DMS 273 (cell line): ENCODE measurements around the gene RGS6.

ENCODE experiments used
- DNase-seq: peaks from one replicate; lab custom pipeline; 2025; ENCODE audit not compliant: unreplicated experiment; lab: John Stamatoyannopoulos, UW

The RGS6 gene

DNA sequence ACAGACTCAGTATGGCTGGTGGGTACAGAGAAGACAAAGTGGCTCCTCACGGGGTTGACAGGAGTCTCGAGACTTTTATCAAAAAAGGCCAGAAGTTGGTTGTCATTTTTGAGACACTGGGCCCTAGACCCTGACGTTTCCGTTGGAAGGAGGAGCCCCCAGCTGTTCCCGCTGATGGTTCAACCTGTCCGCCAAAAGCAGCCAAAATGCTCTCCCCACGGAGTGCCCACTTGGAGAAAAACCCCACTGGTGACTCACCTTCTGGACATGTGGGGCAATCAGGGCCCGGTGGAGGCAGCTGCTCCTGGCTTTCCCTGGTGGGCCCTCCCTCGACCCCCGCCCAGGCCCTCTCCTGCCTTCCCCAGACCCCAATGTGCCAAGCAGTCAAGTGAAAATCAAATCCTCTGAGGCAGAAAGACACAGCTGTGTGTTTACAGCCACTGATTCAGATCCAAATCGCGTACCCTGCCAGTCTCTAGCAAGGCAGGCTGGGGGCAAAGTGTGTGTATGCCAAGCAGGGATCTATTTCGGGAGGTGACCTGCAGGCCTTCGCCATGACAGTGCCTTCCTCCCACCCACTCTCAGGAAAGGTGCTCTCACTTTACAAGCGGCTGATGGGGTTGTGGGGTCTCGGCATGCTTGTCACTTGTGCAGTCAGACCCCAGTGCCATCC, 614.3 kb downstream of the RGS6 start:
- DNase-seq = peak; percentile 46

DNA sequence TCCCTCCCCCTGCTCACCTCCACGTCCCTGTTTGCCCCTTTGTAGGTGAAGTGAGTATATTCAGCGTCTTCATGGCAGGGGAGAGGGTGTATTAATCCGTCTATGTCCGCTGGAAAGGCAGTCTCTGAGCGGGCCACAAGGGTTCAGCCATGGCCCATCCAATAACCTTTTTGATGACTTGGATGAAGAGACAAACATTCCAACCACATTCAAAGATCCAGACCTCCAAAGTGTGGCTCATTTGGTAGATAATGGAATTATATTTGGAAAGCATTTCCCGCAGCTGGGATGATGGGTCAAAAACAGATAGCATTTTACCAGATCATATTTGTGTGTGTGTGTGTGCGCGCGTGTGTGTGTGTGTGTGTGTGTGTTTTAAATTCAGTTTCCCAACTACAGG, 615.8 kb downstream of the RGS6 start:
- peak; percentile 12 for DNase-seq

DNA sequence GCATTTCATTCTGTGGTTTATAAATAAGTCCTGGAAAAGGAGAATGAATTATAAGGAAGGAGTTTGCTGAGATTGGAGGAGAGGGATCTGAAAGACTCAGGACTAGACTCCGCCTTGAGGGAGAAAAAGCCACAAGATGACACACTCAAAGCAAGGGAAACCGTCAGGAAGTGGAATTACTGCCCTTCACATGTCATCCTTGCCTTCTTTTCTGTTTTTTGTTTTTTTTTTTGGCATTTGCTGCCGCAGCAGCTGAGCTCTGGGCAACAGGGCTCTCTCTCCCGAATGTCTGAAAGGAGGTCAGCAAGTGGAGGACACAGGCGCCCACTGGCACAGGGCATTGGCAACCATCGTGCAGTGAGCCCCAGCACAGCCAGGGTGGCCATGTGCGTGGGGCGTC, 616.8 kb downstream of the RGS6 start:
- DNase-seq = no peak

DNA sequence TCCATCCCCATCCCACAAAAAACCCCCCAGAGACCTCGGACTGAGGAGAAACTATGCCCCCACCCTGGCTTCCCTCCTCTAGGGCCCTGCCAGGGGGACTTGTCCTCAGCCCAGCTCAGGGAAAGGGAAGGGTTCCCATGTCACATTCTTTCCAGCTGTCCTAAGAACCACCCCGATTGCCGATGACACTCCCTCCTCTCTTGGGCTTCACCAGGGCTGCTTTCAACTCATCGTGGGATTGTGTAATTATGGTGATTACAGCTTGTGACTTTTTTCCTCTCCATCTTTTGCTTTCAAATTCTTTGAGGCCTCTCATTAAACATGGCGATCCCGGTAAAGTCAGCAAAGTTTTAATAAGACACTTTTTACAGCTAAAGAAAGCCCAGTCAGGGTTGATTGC, 617.6 kb downstream of the RGS6 start:
- no peak for DNase-seq

GRCh38 chr14:72550513-72550912, 618.3 kb downstream of the RGS6 start:
- no peak for DNase-seq

DNA sequence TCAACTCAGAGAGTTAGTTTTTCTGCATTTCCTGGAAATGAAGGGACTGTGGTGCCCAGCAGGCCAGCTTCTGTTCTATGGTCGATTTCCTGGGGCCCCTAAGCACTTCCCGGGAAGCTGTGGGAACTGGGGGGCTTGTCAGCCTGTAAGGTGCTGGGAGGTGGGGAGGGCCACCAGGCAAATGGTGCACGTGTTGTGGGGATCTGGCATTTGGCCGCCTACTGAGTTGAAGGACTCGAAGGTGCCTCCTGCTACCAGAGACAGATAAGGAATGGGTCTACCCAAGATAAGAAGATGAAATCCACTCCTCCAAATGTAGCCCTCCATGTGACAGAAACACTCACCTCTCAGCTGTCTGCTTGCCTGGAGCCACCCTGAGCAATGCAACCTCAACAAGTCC, 620.0 kb downstream of the RGS6 start:
- DNase-seq = no peak

DNA sequence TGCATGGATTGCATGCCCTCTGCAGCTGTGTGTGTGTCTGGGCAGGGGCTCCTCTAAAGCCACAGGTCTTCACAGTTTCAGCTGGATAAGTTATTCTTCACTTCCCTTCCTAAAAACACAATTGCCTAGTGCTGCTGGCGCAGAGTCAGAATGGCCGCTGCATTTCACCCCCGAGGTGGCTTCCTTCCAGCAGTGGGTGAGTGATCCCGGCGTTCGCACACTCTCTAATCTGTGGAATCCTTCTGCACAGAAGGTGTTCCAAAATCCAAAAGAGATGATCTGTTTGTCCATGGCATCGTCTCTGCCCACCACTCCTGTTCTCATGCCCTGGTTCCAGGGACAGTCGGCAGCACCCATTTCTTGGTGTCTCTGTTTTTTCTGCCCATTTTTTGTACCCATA, 620.9 kb downstream of the RGS6 start:
- no peak for DNase-seq

- DNase-seq = no peak
Observed at GRCh38 chr14:72553656-72554055, 621.4 kb downstream of the RGS6 start.

DNA sequence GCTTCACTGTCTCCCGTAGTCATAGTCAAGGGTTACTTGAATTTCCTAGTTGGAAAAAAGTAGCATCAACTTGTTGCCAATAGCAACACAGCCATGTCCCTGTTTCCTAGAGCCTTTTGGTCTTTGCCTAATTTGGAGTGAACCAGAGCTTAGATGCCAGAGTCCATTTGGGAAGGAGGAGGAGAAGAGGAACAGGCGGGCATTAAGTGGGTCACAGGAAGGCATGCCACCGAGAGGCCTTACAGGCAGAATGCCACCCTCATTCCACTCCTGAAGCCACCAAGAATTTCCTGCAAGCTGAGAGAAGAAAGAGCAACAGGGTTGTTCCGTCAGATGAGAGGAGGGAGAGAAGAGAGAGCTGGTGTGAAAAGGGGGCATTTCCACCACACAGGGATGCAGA, 622.2 kb downstream of the RGS6 start:
- DNase-seq = no peak

DNA sequence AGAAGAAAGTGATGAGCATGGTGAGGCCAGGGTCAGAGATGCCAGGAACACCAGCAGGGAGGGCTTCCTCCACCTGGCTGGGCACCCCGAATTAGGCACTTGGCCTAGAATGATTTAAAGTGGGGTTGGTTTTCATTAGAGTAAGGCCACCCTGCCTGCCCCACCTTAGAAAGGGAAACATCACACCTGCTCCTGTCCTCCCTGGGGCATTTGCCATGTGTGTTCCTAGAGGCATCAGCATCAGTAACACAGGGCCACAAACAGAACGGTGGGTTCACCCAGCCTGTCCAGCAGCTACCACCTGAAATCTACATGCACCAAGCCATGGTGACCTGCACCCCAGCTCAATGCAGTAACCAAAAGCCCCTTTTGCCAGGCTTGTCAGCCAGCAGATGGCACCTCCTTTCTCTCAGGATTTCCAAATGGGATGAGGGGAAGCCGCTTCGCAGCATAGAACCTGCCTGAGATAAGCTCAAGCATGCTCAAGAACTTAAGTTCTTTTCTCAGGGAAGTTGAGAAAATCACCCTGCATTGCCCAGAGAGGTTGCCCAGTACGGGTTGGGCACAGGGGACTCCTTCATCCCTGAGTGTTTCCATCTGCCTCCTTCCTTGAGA, 622.9 kb downstream of the RGS6 start:
- DNase-seq = peak; percentile 38

DNA sequence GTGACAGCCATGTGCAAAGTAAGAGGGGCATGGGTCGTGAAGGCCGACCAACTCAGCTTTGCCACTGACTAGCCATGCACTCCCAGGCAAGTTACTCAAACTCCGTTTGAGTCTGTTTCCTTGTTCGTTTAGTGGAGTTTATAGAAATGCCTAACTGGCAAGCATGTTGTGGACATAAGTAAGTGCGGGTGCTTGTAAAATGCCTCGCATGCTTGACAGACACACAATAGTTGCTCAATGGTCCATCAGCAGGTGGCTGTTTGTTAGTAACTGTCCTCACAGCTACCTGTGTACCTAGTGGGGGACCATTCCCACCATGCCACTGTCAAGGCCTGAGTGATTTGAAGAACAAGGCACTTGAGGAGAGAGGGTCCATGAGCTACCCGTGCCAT, 623.4 kb downstream of the RGS6 start:
- no peak for DNase-seq

DNA sequence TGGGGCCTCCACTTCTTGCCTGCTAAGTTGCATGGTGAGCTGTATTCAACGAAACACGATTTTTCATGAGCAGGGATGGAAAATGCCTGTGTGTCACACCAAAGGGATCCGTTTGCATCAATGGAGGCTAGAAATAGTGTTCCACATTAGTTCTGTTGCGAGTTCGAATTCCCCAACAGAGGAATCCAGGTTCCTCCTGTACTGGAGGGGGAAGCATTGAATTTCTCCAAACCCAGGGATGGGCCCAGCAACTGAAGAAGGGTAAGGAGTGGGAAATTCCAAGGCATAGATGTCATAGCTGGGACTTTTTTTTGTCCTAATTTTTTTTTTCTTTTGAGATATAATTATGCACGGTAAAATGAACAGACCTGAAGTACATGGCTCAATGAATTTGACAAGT, 625.4 kb downstream of the RGS6 start:
- no peak for DNase-seq

DNA sequence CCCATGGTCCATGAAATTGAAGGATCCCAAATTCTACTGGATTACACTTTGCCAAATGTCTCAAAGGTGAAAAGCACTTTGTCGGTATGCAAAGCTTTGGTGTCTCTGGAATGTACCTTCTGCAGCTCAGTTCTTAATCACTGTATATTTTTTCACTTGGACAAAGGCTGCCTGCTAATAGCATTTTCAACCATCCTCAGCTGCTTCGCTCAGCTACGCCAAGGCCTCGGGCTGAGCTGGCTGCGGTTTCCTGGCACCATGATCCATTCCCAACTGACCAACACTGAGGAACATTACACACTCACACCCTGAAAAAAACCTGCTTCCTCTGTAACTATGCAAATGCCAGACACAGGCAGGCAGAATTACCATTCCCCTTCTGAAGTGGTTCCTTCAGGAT, 626.5 kb downstream of the RGS6 start:
- DNase-seq = no peak

DNA sequence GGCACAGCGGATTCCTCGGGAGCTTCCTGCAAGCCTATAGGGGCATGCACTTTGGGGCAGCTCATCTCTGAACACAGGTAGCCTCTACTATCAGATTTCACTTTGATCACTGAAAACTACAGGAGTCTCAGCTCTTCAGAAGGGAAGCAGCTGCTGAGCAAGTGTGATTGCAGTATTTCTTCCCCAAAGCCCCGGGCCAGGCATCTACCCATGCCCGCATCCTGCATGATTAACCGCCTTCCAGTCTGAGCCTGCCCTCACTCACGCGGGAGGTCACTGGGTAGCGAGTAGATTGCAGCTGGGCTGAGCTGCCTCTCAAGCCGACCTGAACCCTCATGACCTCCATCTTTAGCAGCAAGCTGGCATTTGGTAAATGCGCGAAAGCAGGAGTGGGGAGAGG, 627.0 kb downstream of the RGS6 start:
- no peak for DNase-seq

- DNase-seq = no peak
Observed at GRCh38 chr14:72559669-72560255, 627.5 kb downstream of the RGS6 start.

DNA sequence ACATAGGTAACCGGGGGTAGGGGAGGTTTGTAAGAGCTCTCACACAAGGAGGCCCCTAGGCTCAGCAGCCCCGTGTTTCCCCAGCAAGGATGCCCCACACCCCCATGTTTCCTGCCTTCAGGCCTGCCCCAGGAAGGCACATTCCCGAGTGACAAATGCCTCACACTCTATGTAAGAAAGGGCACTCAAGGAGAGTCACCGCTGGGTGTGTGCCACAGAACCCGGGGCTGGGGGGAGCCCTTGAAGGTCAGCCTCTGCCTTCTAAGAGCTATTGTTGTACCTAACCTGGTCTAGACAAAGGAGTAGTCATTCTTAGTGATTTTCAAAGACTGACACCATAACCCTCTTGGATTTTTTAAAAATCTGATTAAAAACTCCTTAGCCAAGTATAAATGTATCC, 628.1 kb downstream of the RGS6 start:
- DNase-seq = no peak

DNA sequence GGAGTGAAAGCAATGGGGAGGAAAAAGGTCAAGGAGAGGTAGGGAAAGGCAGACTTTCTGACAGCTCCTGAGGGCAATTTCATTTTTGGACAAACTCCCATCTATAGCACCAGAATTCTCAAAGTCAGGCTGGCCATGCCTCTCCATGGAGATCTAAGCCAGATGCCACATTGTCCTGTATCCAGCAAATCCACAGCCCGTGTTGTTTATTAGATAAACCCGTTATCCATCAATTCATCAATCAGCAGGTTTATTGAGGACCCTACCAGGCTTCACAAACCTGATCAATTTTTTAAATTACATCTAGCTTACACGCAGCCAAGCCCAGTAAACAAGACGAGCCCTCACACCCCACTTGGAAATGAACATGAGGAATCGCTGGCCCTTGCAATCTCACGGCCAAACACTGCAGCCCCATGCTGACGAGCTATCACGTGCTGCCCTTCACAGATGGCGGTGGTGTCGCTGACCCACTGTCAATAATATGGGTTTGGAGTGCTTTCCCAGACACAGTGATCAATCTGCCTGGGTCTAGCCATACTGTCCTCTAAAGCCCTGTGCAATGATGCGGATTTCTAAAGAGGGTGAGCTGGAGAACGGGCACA, 628.8 kb downstream of the RGS6 start:
- DNase-seq = no peak

DNA sequence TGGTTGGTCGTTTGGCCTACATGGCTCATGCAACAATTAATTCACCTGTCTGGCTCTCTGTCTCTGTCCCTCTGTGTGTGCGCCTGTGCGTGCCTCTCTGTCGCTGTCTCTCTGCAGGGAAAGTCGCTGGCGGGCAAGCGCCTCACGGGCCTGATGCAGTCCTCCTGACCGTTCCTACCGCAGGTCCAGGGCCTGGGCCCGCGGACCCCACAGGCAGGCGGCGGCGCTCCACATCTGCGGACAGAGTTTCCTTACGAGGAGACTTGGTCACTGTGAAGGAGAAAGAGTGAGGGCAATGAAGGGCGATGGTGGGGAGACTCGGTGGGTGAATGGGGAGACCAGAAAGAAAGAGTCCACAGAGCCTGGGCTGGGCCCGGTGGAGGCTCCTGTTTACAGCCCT, 630.1 kb downstream of the RGS6 start:
- no peak for DNase-seq

DNA sequence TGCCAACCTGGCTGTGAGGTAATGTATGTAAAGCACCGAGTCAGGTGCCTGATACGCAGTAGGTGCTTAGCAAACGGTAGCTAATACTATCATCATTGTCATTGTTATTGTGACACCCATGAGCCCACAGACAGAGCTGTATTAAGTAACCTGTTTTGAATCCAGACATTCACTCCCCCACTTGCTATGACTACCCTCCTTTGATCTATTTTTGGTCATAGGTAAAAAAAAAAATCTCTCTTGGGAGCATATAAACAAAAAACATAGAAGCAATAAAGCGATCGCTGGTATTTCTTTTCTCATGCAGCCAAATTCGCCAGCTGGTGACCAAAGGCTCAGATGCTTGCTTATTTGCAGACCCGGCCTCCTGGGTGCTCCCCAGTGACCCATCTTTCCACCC, 631.4 kb downstream of the RGS6 start:
- DNase-seq = peak; percentile 38

GRCh38 chr14:72565149-72565559, 632.9 kb downstream of the RGS6 start:
- DNase-seq = peak; percentile 62

DNA sequence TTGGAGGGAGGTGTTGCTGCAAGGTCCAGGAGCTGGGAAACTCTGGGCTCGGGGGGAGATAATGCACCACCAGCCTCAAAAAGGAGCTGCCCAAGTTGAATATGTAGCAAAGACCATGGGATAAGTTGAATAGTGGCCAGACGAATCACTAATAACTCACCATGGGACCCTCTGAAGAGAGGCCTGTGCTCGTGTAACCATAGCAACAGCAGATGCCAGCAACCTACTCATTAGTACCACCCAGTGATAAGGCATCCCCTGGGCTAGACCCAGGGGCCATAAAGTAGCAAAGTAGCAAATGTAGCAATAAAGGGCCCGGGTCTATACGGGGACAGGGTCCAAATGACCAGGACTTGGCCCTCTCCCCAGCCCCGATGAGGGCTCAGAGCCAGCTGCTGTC, 633.7 kb downstream of the RGS6 start:
- peak; percentile 27 for DNase-seq

DNA sequence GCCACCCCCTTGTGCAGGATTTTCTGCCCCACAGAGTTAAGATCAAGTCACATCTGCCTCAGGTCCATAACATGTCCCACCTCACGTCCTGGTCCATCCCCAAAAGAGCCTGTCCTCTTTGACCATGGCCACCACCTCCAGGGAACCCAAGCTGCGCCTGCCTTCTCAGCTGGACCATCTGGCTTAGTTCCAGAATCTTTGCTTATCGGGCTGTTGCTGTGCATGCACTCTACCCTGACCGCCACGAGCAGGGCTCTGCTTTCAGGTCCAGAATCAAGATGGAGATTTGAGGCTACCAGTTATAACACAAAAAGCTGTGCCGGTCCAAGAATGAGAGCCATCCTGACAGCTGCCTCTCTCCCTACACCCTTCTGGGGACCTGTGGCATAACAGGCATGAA, 635.0 kb downstream of the RGS6 start:
- DNase-seq = peak; percentile 25
